Muscle of back (tissue), 11 donors: ENCODE results near the gene AQP1. TPM values are rescaled to one million over a fixed set of nuclear protein-coding genes. Genes with fewer than 3 reads are reported as not detected.

ENCODE experiments used
- DNase-seq, 3 donors: peaks; one replicate each; pipeline versions ENCODE4 v3.0.0 to v3.0.0-alpha.2; 2013
- polyA plus RNA-seq, 10 donors: library from polyadenylated mRNA; unstranded; fragments of 120-200 nt; gene quantifications; one replicate each; pipeline ENCODE4 v1.2.1, GENCODE V29; 2013; ENCODE audit not compliant: insufficient read length in 10 of 10

The AQP1 gene
- polyA plus RNA-seq, 10 donors: 77.5 to 111 (median 91.8) TPM

DNA sequence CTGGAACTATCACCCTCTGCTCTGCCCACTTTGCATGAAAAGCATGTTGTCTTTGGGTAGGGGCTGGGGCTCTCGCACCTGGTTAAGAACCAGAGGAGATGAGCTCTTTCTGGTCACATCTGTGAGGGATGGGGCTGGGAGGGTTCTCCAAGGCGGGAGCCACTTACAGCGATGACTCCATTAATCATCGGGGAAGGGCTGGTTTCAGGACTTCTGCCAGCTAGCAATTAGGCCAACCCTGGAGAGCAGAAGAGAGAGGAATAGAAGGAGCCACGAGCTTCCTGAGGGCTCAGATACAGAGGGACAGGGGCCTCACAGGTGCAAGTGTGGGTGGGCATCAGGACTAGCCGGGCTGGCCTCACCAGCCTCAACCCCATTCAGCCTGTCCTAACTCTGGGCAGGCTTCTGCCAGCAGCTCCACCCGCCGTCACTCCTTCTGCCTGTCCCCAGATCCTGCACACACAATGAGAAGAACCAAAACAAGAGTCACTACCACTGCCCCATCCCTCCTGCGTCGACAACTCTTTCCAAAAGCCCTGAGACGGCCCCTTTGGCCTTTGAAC, 8.4 kb downstream of the AQP1 start:
- DNase-seq: no peak

DNA sequence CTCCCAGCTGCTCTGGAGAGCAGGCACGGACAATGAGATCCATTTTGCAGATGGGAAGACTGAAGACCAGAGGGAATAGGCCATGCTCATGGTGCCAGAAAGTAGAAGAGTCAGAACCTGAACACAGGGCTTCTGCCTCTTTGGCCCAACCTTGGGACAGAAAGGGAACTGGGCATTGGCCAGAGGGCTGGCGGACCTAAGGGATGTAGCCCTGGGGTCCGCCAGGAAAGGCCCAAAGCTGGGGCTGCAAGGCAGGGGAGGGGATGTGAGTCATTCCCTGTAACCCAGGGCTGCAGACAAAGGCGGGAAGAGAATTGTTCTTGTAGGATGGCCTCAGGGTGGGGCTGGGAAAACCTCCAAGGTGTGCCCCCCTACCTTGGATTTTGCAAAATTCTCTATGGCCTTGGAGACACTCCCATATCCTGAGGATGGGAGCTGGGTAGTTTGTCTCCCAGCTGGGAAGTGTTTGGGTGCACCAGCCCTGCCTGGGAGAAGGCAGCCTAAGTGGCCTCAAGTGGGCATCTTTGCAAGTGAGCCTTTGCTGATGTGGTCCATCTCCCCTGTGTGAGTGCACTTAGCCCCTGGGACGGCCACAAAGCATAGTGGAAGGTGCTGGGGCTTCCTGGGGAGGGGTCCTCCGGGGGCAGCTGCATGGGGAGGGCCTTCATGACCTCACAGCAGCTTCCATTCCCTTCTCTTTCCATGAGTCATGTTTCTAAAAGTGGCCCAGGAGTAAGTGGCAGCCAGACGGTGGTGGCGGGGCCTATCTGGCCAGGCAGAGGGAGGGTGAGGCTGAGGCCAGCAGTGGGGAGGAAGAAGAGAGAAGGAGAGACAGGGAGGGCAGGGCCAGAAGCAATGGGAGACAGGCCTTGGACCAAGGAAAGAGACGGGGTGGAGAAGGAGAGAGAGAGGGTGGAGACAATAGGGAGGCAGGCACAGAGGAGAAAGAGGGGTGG, 9.2 kb downstream of the AQP1 start:
- DNase-seq: peak; percentile 66 to 79 (median 68)

DNA sequence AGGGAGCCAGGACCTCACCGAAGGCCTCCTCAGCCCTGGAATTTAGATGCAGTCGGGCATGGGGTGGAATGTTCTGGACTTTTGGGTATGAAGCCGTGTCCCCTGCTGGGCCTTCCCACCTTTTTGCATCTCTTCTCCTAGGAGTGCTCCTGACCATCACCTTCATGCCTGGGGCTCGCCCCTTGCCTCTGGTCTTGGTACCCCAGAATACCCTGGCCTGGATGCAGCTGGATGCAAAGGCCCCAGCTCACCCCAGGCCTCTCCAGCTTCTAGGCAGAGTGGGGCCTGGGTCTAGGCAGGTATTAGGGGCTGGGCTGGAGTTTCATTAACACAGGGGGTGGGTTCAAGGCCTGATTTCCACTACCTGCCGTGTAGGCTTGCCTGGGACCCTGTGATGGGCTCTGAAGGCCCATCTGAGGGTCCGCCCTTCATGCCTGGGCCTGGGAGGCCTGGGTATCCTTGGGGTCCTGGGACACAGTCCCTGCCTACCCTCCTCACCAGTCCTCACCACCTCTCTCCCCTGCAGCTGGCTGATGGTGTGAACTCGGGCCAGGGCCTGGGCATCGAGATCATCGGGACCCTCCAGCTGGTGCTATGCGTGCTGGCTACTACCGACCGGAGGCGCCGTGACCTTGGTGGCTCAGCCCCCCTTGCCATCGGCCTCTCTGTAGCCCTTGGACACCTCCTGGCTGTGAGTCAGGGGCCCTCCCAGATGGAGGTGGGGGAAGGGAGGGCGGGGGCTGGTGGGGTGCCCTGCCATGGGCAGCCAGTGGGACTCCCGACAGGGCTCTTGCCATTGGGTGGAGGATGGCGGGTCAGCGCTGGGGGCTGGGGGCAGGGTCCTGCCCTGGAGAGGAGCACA, 10.1 kb downstream of the AQP1 start:
- no peak for DNase-seq

DNA sequence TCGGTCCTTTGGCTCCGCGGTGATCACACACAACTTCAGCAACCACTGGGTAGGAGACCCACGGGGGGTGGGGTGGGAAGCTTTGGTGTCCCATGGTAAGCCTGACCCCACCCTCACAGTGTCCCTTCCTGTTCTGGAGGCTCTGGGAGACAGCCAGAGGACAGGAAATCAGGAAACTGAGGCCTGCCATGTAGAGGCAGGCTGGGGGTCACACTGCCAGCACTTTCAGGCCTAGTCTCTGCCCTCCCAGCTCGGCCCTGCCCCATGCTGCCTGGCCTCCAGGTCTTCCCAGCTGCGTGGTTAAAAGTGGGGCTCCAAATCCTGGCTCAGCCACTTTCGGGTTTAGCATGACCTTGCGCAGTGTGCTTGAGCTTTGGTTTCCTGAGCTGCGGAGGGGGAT, 10.9 kb downstream of the AQP1 start:
- DNase-seq: peak in 1 of 3 donors; percentile 1

DNA sequence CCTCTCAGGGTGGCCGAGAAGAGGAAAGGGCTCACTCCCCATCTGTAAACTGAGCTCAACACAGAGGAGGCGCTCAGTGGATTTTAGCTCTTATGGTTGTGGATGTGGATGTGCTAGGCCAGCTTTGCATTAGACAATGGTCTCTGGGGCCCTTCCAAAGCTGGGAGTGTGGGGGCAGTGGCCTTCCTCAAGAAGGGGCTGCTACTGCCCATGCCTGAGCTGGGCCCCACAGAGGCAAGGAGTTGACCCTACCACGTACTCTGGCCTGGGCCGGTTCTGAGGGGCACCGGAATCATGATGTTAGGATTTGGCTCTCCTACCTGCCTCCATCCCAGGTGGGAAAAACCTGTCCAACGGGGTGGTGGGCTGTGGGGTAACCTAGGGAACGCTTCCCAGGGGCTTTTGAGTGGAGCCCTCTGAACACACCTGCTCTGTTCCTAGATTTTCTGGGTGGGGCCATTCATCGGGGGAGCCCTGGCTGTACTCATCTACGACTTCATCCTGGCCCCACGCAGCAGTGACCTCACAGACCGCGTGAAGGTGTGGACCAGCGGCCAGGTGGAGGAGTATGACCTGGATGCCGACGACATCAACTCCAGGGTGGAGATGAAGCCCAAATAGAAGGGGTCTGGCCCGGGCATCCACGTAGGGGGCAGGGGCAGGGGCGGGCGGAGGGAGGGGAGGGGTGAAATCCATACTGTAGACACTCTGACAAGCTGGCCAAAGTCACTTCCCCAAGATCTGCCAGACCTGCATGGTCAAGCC, 11.5 kb downstream of the AQP1 start:
- DNase-seq: peak in 1 of 3 donors; percentile 1

DNA sequence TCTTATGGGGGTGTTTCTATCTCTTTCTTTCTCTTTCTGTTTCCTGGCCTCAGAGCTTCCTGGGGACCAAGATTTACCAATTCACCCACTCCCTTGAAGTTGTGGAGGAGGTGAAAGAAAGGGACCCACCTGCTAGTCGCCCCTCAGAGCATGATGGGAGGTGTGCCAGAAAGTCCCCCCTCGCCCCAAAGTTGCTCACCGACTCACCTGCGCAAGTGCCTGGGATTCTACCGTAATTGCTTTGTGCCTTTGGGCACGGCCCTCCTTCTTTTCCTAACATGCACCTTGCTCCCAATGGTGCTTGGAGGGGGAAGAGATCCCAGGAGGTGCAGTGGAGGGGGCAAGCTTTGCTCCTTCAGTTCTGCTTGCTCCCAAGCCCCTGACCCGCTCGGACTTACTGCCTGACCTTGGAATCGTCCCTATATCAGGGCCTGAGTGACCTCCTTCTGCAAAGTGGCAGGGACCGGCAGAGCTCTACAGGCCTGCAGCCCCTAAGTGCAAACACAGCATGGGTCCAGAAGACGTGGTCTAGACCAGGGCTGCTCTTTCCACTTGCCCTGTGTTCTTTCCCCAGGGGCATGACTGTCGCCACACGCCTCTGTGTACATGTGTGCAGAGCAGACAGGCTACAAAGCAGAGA, 12.2 kb downstream of the AQP1 start:
- DNase-seq: peak in 1 of 3 donors; percentile 1

DNA sequence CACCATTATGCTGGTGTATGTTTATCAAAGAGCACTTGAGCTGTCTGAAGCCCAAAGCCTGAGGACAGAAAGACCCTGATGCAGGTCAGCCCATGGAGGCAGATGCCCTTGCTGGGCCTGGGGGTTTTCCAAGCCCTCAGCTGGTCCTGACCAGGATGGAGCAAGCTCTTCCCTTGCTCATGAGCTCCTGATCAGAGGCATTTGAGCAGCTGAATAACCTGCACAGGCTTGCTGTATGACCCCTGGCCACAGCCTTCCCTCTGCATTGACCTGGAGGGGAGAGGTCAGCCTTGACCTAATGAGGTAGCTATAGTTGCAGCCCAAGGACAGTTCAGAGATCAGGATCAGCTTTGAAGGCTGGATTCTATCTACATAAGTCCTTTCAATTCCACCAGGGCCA, 13.0 kb downstream of the AQP1 start:
- peak in 1 of 3 donors; percentile 0 for DNase-seq

DNA sequence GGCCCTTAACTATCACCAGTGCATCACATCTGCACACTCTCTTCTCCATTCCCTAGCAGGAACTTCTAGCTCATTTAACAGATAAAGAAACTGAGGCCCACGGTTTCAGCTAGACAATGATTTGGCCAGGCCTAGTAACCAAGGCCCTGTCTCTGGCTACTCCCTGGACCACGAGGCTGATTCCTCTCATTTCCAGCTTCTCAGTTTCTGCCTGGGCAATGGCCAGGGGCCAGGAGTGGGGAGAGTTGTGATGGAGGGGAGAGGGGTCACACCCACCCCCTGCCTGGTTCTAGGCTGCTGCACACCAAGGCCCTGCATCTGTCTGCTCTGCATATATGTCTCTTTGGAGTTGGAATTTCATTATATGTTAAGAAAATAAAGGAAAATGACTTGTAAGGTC, 13.5 kb downstream of the AQP1 start:
- no peak for DNase-seq

DNA sequence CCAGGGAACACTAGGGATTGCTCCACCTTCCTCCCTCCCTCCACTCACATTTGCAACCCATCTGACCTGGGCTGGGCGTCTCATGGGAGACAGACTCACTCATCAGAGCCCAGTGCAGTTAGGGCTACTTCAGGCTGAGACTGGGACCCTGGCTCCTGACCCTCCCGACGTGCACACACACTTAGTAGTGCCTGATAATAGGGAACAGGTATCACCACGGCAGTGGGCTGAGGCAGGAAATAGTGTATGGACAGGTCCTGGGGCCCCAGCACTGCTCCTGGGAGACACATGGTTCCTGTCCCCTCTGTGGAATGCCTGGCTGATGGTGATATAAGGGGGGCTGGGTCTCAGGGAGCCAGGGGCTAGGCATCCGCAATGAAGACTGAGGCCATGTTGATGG, 14.3 kb downstream of the AQP1 start:
- DNase-seq: peak in 1 of 3 donors; percentile 0

DNA sequence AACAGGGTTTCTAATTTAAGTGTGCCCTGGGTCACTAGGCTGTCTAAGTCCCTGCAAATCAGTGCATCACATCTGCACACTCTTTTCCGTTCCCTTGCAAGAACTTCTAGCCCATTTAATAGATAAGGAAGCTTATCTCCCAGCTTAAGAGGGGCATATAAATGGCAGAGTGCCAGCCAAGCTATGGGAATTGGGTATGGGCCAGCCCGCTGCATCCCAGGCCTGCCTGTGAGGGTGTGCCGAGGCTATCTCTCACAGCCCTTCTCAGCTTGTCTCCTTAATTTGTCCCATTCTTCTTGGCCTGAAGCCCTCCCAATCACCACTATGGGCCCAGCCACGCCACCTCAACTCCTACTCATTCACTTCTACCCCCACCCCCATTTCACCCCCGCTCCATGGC, 14.7 kb downstream of the AQP1 start:
- DNase-seq: peak in 1 of 3 donors; percentile 3

DNA sequence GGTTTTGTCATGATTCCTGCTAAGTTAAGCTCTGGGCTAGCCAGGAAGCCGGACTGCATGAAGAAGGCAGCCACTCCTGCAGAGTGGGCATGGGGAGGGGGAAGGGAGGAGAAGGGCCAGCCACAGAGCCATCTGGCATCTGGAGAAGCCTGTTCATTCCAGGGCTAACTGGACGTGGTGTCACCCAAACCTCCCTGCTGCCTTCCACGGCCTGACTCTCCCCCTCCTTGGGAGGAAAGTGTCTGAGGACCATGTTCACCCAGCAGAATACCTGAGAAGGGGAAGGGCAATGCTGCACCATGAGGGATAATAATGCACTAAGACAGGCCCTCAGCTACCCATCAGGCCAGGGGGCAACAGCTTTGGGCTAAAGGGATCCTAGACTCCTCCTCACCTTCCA, 15.4 kb downstream of the AQP1 start:
- DNase-seq: peak in 1 of 3 donors; percentile 1

DNA sequence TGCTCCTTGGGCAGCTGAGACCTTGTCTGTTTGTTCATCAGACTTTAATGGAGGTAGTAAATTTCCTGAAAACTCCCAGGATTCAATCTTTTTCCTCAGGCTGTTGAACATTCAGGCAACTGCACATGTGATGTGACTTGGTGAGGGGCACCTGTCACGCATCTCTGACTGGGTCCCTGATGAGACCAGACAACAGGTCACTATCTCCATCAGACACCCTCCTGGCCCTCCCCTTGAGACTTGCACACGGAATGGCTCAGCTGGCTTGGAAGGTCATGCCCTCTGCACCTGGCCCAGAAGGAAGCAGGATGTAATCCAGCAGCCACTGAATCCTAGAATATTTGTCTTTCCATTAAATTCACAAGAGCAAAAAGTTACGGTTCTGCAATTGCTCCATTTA, 15.9 kb downstream of the AQP1 start:
- peak in 1 of 3 donors; percentile 24 for DNase-seq

DNA sequence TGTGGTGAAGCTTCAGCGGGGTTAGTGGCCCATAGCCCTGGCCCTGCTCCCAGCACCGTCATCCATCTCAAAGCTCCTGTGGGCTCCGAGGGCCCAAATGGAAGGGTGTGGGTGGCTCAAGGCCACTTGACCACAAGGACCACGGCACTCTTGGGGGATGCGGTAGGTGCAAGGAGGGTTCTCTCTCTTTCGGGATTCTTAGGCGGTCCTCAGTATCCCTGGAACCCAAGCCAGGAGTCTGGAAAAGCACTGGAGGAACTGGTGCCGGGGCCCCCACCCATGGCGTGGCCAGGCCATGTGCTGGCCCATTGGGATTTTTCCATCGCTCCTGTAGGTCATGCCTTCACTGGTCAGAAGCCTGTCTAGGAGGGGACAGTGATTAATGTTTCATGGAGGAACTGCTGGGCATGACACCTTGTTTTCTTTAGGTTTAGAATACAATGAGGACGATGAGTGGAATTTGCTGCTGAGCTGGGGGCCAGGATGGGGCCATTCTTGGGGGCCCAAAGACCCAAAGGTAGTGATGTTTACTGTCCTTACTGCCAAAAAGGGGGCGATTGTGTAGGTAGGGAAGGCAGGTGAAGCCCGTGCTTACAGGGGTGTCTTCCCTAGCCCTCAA, 16.7 kb downstream of the AQP1 start:
- DNase-seq: peak in 1 of 3 donors; percentile 0

DNA sequence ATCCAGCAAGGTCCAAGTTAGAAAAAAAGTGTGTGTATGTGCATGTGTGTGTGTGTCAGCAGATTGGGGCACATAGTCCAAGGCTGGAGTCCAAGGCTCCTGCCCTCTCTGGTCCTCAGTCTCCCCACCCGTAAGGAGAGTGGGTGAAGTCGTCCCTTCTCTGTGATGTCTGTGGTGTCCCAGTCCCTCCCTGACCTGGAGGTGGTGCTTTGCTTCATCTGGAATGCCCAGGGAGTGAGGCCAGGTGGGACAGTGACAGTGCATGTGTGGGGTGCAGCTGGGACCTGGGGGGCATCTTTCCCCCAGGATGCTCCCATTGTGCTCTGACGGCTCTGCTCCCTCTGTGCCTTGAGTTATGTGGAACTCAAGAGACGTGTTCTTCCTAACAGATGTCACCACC, 18.0 kb downstream of the AQP1 start:
- peak in 1 of 3 donors; percentile 3 for DNase-seq

DNA sequence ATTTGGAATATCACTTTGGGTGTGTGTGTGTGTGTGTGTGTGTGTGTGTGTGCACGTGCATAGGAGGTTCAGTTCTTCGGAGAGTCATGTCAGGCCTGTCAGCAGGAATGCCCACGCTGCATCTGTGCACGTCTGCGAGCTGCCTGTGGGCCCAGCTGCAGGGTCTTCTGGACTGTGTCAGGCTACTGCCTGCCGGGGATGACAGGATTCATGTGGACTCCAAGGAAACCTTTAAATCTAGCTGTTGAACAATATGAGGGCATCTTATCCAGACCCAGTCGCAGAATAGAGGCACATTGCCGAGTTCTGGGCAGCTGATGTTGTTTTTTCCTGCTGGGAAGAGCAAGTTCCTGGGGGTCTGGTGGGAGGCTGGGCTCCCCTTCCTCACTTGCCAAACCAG, 19.0 kb downstream of the AQP1 start:
- DNase-seq: peak in 1 of 3 donors; percentile 56

DNA sequence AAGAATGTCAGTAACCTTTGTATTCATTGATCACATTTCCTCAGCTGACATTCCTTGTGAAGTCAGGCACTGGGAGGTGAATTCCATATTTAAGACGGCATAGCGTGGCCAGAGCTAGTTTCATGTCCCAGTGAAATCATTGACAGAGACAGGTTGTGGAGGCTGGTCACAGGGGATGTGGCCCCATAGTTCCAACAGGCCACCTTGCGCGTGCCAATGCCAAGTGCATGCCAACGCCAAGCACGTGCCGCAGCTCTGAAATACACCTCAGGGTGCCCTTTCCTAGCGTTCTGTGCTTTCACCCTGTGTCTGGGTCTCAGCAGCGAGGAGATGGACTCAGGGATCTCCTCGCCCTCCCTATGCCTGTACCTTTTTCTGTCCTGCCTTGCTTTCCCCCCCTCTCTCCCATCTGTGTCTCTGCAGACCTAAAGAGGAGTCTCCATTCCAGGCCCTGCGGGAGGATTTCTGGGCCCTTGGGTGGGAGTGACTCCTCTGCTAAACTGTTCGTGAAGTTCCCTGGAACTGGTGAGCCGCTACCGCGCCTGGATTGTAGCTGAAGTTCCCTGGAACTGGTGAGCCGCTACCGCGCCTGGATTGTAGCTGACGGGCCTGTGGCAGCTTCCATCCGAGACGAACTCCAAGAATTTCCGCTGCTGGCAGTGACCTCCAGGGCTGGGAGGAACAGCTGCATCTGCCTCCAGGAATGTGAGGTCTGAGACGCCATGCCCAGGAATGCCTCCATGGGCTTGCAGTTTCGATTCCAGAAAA, 19.7 kb downstream of the AQP1 start:
- DNase-seq: peak in 1 of 3 donors; percentile 76

DNA sequence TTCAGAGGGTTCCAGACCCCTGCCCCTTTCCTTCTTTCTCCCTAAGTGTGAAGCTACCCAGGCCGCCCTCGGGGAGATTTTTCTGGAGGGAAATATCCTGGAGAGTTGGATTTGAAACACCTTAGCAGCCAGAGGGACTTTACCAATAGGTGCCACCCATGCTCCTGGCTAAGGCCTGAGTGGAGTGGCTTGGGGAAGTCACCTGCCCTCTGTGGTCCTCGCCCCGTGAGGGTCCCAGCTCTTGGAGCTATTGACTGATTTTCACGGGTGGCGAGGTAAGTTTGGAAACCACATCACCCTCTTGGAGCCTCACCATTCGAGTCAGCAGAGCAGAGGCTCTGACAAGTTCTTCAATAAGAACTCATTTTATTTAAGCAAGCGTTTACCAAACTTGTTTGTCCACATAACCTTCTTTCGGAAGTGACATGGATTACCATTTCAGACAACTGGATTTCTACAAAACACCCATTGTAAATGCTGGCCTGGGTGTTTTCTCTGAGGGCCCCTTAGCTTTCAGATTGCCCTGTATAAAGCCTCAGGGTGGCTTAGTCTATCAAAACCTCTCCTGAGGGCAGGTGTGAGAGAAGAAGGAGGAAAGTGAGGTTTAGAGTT, 20.4 kb downstream of the AQP1 start:
- DNase-seq: no peak

DNA sequence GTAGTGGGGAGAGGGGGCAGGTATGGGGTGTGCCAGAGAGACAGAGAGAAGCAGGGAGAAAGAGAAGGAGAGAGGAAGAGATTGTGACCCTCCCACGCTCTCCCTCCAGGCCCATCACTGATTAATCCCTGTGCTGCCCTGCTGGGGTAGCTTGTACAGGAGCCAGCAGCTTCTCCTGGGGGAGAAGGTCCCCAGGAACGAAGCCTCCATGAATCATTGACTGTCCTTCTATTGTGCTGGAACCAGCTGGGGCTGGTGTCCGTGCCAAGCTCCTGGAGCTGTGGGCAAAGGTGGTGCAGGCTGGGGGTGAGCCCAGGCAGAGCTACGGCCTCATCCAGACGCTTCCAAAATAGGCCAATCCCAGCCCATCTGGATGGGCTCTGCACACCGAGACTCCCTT, 20.9 kb downstream of the AQP1 start:
- DNase-seq: no peak
